ENCODE data around the gene WWOX.

The WWOX gene

GRCh38 chr16:78480588-78480987 lies 381.1 kb downstream of the WWOX start:
- H3K9me3 ChIP-seq (ENCODE audit: low read length): no peaks in the 10 kb centered on the region

GRCh38 chr16:78483124-78483992 lies 383.9 kb downstream of the WWOX start:
- no peaks in the 10 kb centered on the region for H3K9me3 ChIP-seq (ENCODE audit: low read length)
- no peaks in the 10 kb centered on the region for H3K27me3 ChIP-seq (ENCODE audit: insufficient read depth, low read length)
- H3K36me3 ChIP-seq (ENCODE audit: insufficient read depth, low read length): no peaks in the 10 kb centered on the region
- no peak overlapping the region for H3K4me3 ChIP-seq (ENCODE audit: low read length)
- peaks cover 16% of the 10 kb centered on the region for H3K4me1 ChIP-seq (ENCODE audit: insufficient read depth, low read length)
- no peak overlapping the region for H2AFZ ChIP-seq (ENCODE audit: low read depth, low read length)

More at GRCh38 chr16:78480588-78480987, 381.1 kb downstream of the WWOX start:
- Histone ChIP-seq H3K4me3 (ENCODE audit: low read length) (no peak overlapping the region), H3K4me1 (ENCODE audit: insufficient read depth, low read length) (peaks cover 10% of the 10 kb centered on the region), H2AFZ (ENCODE audit: low read depth, low read length) (no peak overlapping the region), H3K27me3 (ENCODE audit: insufficient read depth, low read length) (no peaks in the 10 kb centered on the region), H3K36me3 (ENCODE audit: insufficient read depth, low read length) (no peaks in the 10 kb centered on the region)

GRCh38 chr16:78484509-78485058 lies 385.1 kb downstream of the WWOX start:
- H3K4me1 ChIP-seq (ENCODE audit: insufficient read depth, low read length): peaks cover 21% of the 10 kb centered on the region
- no peak overlapping the region for H3K4me3 ChIP-seq (ENCODE audit: low read length)
- H3K27me3 ChIP-seq (ENCODE audit: insufficient read depth, low read length): no peaks in the 10 kb centered on the region
- no peak overlapping the region for H2AFZ ChIP-seq (ENCODE audit: low read depth, low read length)
- H3K36me3 ChIP-seq (ENCODE audit: insufficient read depth, low read length): no peaks in the 10 kb centered on the region
- no peaks in the 10 kb centered on the region for H3K9me3 ChIP-seq (ENCODE audit: low read length)

- peaks cover 21% of the 10 kb centered on the region for H3K4me1 ChIP-seq (ENCODE audit: insufficient read depth, low read length)
- no peaks in the 10 kb centered on the region for H3K9me3 ChIP-seq (ENCODE audit: low read length)
- no peaks in the 10 kb centered on the region for H3K27me3 ChIP-seq (ENCODE audit: insufficient read depth, low read length)
- H2AFZ ChIP-seq (ENCODE audit: low read depth, low read length): no peak overlapping the region
- H3K36me3 ChIP-seq (ENCODE audit: insufficient read depth, low read length): no peaks in the 10 kb centered on the region
- no peak overlapping the region for H3K4me3 ChIP-seq (ENCODE audit: low read length)
Observed at GRCh38 chr16:78485188-78485916, 385.9 kb downstream of the WWOX start.

GRCh38 chr16:78485917-78486257 lies 386.4 kb downstream of the WWOX start:
- Histone ChIP-seq H2AFZ (ENCODE audit: low read depth, low read length) (no peak overlapping the region), H3K4me3 (ENCODE audit: low read length) (no peak overlapping the region), H3K4me1 (ENCODE audit: insufficient read depth, low read length) (peaks cover 21% of the 10 kb centered on the region), H3K36me3 (ENCODE audit: insufficient read depth, low read length) (no peaks in the 10 kb centered on the region), H3K27me3 (ENCODE audit: insufficient read depth, low read length) (no peaks in the 10 kb centered on the region), H3K9me3 (ENCODE audit: low read length) (peaks cover 2% of the 10 kb centered on the region)

DNA sequence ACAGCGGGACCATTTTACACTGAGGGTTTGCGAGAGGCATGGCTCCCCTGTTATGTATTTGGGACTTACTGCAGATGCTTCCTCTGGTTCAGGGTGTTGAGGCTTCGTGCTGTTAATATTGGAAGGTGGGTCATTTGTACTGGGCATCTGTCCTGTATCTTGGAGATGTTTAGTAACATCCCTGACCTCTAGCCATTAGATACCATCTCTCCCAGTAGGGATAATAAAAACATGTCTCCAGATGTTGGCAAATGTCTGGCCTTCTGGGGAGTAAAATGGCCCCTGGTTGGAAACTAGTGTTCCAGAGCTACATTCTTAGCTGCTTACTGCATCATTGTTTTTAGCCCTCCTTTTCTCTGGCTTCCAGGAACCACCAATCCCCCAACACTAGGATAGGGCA lies 388.0 kb downstream of the WWOX start:
- peaks cover 2% of the 10 kb centered on the region for H3K9me3 ChIP-seq (ENCODE audit: low read length)
- H3K27me3 ChIP-seq (ENCODE audit: insufficient read depth, low read length): no peaks in the 10 kb centered on the region
- H3K4me3 ChIP-seq (ENCODE audit: low read length): no peak overlapping the region
- no peaks in the 10 kb centered on the region for H3K36me3 ChIP-seq (ENCODE audit: insufficient read depth, low read length)
- no peak overlapping the region for H2AFZ ChIP-seq (ENCODE audit: low read depth, low read length)
- peaks cover 21% of the 10 kb centered on the region for H3K4me1 ChIP-seq (ENCODE audit: insufficient read depth, low read length)

GRCh38 chr16:78489072-78489471 lies 389.6 kb downstream of the WWOX start:
- no peak overlapping the region for H3K4me3 ChIP-seq (ENCODE audit: low read length)
- H3K27me3 ChIP-seq (ENCODE audit: insufficient read depth, low read length): no peaks in the 10 kb centered on the region
- H3K36me3 ChIP-seq (ENCODE audit: insufficient read depth, low read length): no peaks in the 10 kb centered on the region
- peaks cover 21% of the 10 kb centered on the region for H3K4me1 ChIP-seq (ENCODE audit: insufficient read depth, low read length)
- H3K9me3 ChIP-seq (ENCODE audit: low read length): peaks cover 2% of the 10 kb centered on the region
- no peak overlapping the region for H2AFZ ChIP-seq (ENCODE audit: low read depth, low read length)

DNA sequence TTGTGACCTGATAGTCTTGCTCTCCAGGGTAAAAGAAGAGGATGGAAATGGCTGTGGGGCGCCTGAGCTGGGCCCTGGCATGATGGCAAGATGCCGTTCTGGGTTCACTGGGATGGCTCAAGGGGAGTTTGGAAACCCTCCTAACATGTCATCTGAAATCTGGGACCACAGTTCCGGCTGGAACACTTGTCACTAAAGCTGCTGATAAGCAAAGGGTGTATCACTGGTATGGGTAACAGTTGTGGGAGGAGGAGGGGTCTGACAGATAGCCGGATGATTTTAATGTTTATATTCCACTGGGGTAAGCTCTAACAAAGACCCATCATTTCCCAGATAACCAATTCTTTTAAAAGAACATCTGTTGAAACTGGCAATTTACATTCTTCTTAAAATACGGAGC lies 390.2 kb downstream of the WWOX start:
- Histone ChIP-seq H3K4me1 (ENCODE audit: insufficient read depth, low read length) (peaks cover 20% of the 10 kb centered on the region), H3K4me3 (ENCODE audit: low read length) (no peak overlapping the region), H3K9me3 (ENCODE audit: low read length) (peaks cover 2% of the 10 kb centered on the region), H3K36me3 (ENCODE audit: insufficient read depth, low read length) (no peaks in the 10 kb centered on the region), H2AFZ (ENCODE audit: low read depth, low read length) (no peak overlapping the region), H3K27me3 (ENCODE audit: insufficient read depth, low read length) (no peaks in the 10 kb centered on the region)

GRCh38 chr16:78490431-78490830 lies 391.0 kb downstream of the WWOX start:
- Histone ChIP-seq H2AFZ (ENCODE audit: low read depth, low read length) (no peak overlapping the region), H3K9me3 (ENCODE audit: low read length) (peaks cover 2% of the 10 kb centered on the region), H3K4me1 (ENCODE audit: insufficient read depth, low read length) (peaks cover 12% of the 10 kb centered on the region), H3K36me3 (ENCODE audit: insufficient read depth, low read length) (no peaks in the 10 kb centered on the region), H3K27me3 (ENCODE audit: insufficient read depth, low read length) (no peaks in the 10 kb centered on the region), H3K4me3 (ENCODE audit: low read length) (no peak overlapping the region)

DNA sequence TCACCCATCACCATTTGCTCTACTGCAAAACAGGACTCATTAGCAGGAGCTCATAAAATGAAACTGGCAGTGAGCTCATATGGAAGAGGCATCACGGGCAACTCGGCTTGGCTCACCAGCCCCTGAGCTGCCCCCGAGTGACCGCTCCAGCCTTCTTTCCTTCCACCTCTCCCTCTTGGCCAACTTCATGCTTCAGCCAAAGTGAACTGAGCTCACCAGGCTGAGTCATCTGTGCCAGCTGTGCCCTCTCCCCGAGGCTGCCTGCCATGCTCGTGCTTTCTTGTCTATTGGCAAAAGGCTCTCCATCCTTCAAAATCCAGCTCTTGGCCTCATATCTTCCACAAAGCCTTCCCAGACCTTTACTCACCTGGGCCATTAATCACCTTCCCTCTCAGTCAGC lies 391.4 kb downstream of the WWOX start:
- Histone ChIP-seq H3K36me3 (ENCODE audit: insufficient read depth, low read length) (no peaks in the 10 kb centered on the region), H3K9me3 (ENCODE audit: low read length) (peaks cover 2% of the 10 kb centered on the region), H3K4me3 (ENCODE audit: low read length) (no peak overlapping the region), H3K27me3 (ENCODE audit: insufficient read depth, low read length) (no peaks in the 10 kb centered on the region), H2AFZ (ENCODE audit: low read depth, low read length) (no peak overlapping the region), H3K4me1 (ENCODE audit: insufficient read depth, low read length) (peaks cover 8% of the 10 kb centered on the region)

- Histone ChIP-seq H3K4me1 (ENCODE audit: insufficient read depth, low read length) (peaks cover 5% of the 10 kb centered on the region), H3K36me3 (ENCODE audit: insufficient read depth, low read length) (no peaks in the 10 kb centered on the region), H3K4me3 (ENCODE audit: low read length) (no peak overlapping the region), H3K9me3 (ENCODE audit: low read length) (peaks cover 2% of the 10 kb centered on the region), H2AFZ (ENCODE audit: low read depth, low read length) (no peak overlapping the region), H3K27me3 (ENCODE audit: insufficient read depth, low read length) (no peaks in the 10 kb centered on the region)
Observed at GRCh38 chr16:78493573-78493972, 394.1 kb downstream of the WWOX start.

- H3K27me3 ChIP-seq (ENCODE audit: insufficient read depth, low read length): no peaks in the 10 kb centered on the region
- no peaks in the 10 kb centered on the region for H3K36me3 ChIP-seq (ENCODE audit: insufficient read depth, low read length)
- H3K4me1 ChIP-seq (ENCODE audit: insufficient read depth, low read length): peaks cover 4% of the 10 kb centered on the region
- H3K4me3 ChIP-seq (ENCODE audit: low read length): no peak overlapping the region
- H3K9me3 ChIP-seq (ENCODE audit: low read length): peaks cover 2% of the 10 kb centered on the region
- no peak overlapping the region for H2AFZ ChIP-seq (ENCODE audit: low read depth, low read length)
Observed at GRCh38 chr16:78494105-78494504, 394.7 kb downstream of the WWOX start.

- Histone ChIP-seq H3K9me3 (ENCODE audit: low read length) (peaks cover 2% of the 10 kb centered on the region), H3K4me1 (ENCODE audit: insufficient read depth, low read length) (no peaks in the 10 kb centered on the region), H3K4me3 (ENCODE audit: low read length) (no peak overlapping the region), H3K36me3 (ENCODE audit: insufficient read depth, low read length) (no peaks in the 10 kb centered on the region), H2AFZ (ENCODE audit: low read depth, low read length) (no peak overlapping the region), H3K27me3 (ENCODE audit: insufficient read depth, low read length) (no peaks in the 10 kb centered on the region)
Observed at GRCh38 chr16:78494674-78495073, 395.2 kb downstream of the WWOX start.
